Hepatocyte (in vitro differentiated cells): ENCODE measurements around the gene ZNF446. TPM values are rescaled to one million over a fixed set of nuclear protein-coding genes. Genes with fewer than 3 reads are reported as not detected.
"Not testable (repeated sequence)": the region's sequence is repeated elsewhere in the genome, so short reads cannot be mapped to it uniquely, and the experiment has no call there.

Experiments
- DNase-seq: peaks from one replicate; pipeline ENCODE4 v3.0.0-alpha.2; 2016; ENCODE audit warnings: low spot score
- H2AFZ ChIP-seq: fragments of 200-600 bp; sonication (generic); 2 replicates; pipeline ENCODE4 v1.6.0; 2016; ENCODE audit warnings: antibody characterized with exemption, mild to moderate bottlenecking
- H3K27ac ChIP-seq: fragments of 200-600 bp; sonication (generic); 2 replicates; pipeline ENCODE4 v1.5.1; 2016; ENCODE audit warnings: mild to moderate bottlenecking
- H3K27me3 ChIP-seq: fragments of 200-600 bp; sonication (generic); 2 replicates; pipeline ENCODE4 v1.6.1; 2016
- H3K36me3 ChIP-seq: fragments of 200-600 bp; sonication (generic); replicated peaks from 2 replicates; pipeline ENCODE4 v1.5.1; 2016; ENCODE audit warnings: low read depth; ENCODE audit not compliant: insufficient read depth
- H3K4me1 ChIP-seq: fragments of 200-600 bp; sonication (generic); 2 replicates; pipeline ENCODE4 v1.5.1; 2016; ENCODE audit warnings: mild to moderate bottlenecking, moderate library complexity; ENCODE audit not compliant: insufficient read depth
- H3K4me2 ChIP-seq: fragments of 200-600 bp; sonication (generic); 2 replicates; pipeline ENCODE4 v1.6.0; 2016
- H3K4me3 ChIP-seq: fragments of 200-600 bp; sonication (generic); 2 replicates; pipeline ENCODE4 v1.5.1; 2016; ENCODE audit warnings: mild to moderate bottlenecking
- H3K79me2 ChIP-seq: fragments of 200-600 bp; sonication (generic); 2 replicates; pipeline ENCODE4 v1.6.0; 2017; ENCODE audit warnings: mild to moderate bottlenecking
- H3K9me2 ChIP-seq: fragments of 200-600 bp; sonication (generic); replicated peaks from 2 replicates; pipeline ENCODE4 v1.6.0; 2017; ENCODE audit warnings: mild to moderate bottlenecking; ENCODE audit not compliant: insufficient read depth
- H3K9me3 ChIP-seq: fragments of 200-600 bp; sonication (generic); 2 replicates; pipeline ENCODE4 v1.5.1; 2016; ENCODE audit warnings: low read depth, mild to moderate bottlenecking
- H4K20me1 ChIP-seq: fragments of 200-600 bp; sonication (generic); 2 replicates; pipeline ENCODE4 v1.6.0; 2016; ENCODE audit warnings: mild to moderate bottlenecking; ENCODE audit not compliant: insufficient read depth, poor library complexity, severe bottlenecking
- EZH2 ChIP-seq: fragments of 200-600 bp; sonication (generic); IDR thresholded peaks from 2 replicates; pipeline ENCODE4 v1.6.1; 2016; ENCODE audit warnings: antibody characterized with exemption, mild to moderate bottlenecking, borderline replicate concordance
- EZH2phosphoT487 ChIP-seq: fragments of 200-600 bp; sonication (generic); IDR thresholded peaks from one replicate; pipeline ENCODE4 v1.6.1; 2018; ENCODE audit warnings: antibody characterized with exemption, mild to moderate bottlenecking, low read depth, moderate library complexity; ENCODE audit not compliant: unreplicated experiment, severe bottlenecking
- whole genome bisulfite sequencing: methylation state at CpG from one replicate; pipeline ENCODE4 v1.1.6; 2016; ENCODE audit warnings: low lambda C conversion rate; ENCODE audit errors: missing lambda C conversion rate; 5-methylcytosine and 5-hydroxymethylcytosine counted together
- polyA plus RNA-seq: library from polyadenylated mRNA; unstranded; fragments of >200 nt; fragmentation: Nextera tagmentation; extraction: Ambion mirVana; gene quantifications from 2 replicates; pipeline ENCODE4 v1.2.1, GENCODE V29; 2016
- total RNA-seq: library from RNA; depleted of rRNA; stranded (reverse); fragments of >200 nt; gene quantifications from 2 replicates; pipeline ENCODE4 v1.2.3, GENCODE V29; 2014
- TF ChIP-seq, protein P1 (sequence below): fragments of 200-600 bp; sonication (generic); IDR thresholded peaks from 2 replicates; pipeline ENCODE4 v1.5.1; 2016; ENCODE audit warnings: antibody characterized with exemption, mild to moderate bottlenecking; ENCODE audit not compliant: poor library complexity

The ZNF446 gene
- total and polyA plus RNA-seq, 2 experiments from 2014 or later, result 13.8 to 20.5 TPM

DNA sequence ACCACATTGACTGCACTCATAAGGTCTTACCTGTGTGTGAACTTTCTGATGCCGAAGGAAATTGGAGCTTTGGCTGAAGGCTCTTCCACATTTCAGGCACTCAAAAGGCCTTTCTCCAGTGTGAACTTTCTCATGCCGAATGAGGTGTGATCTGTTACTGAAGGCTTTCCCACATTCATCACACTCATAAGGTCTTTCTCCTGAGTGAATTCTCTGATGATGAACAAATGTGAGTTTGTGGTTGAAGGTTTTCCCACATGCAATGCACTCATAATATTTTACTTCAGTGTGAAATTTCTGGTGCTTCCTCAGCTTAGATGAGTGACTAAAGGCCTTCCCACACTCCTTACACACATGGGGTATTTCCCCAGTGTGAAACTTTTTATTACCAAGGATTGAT is 41.9 kb upstream of the ZNF446 start:
- TF ChIP-seq EZH2phosphoT487, result no peak
- TF ChIP-seq, protein P1, sequence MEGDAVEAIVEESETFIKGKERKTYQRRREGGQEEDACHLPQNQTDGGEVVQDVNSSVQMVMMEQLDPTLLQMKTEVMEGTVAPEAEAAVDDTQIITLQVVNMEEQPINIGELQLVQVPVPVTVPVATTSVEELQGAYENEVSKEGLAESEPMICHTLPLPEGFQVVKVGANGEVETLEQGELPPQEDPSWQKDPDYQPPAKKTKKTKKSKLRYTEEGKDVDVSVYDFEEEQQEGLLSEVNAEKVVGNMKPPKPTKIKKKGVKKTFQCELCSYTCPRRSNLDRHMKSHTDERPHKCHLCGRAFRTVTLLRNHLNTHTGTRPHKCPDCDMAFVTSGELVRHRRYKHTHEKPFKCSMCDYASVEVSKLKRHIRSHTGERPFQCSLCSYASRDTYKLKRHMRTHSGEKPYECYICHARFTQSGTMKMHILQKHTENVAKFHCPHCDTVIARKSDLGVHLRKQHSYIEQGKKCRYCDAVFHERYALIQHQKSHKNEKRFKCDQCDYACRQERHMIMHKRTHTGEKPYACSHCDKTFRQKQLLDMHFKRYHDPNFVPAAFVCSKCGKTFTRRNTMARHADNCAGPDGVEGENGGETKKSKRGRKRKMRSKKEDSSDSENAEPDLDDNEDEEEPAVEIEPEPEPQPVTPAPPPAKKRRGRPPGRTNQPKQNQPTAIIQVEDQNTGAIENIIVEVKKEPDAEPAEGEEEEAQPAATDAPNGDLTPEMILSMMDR, result no peak
- TF ChIP-seq EZH2, result no peak
- no peak for DNase-seq
- Histone ChIP-seq H3K9me2 (no peaks in the 10 kb centered on the region), H3K9me3 (peaks cover 12% of the 10 kb centered on the region), H3K36me3 (no peaks in the 10 kb centered on the region), H3K4me3 (no peak overlapping the region), H3K4me2 (no peak overlapping the region), H3K27me3 (no peaks in the 10 kb centered on the region), H2AFZ (no peak overlapping the region), H3K4me1 (no peaks in the 10 kb centered on the region), H3K79me2 (no peaks in the 10 kb centered on the region), H3K27ac (no peak overlapping the region), H4K20me1 (no peaks in the 10 kb centered on the region)
- 98% methylated on average over 2 of the region's 2 CpGs for WGBS

DNA sequence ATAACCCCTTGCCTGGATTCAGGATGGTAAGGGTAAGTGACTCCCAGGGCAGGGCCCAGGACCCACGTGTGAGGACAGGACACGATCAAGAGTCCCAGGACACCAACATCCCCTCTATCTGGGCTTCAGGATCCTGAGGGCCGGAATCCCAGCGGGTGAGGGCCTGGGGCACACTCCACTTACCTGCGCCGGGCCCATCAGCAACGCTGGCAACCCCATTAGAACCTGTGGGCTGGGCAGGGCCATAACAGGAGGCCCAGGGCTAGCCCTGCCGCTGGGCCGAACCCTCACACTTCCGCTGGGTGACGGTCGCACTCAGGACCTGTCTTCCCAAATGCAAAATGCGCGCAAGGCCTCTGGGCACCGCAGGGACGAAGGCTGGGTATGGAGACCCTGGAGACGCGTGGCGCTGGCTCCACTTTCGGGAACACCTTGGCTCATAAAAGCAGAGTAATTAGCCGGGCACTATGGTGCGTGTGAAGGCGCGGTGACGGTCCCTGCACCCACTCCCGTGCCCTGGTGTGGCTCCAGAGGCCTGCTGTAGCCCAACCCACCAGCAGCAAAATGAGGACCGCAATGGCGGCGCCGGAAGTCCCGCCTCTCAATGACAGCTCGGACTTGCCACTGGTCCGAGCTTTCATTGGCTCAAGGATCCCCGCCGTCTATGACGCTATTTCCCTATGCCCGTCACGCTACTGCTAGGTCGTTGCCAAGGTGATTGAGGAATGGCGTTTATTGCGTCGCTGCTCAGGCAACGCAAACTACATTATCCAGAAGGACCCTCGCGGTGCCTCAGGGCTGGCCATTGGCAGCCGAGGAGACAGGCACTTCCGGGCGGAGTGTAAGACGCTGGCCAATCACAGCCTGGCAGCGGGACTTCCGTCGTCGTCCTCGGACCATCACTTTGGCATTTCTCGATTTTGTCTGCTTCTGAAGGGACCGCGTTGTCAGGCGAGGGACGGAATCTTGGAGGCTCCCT is 36.3 kb upstream of the ZNF446 start, which contains the start of gene ZNF132:
Gene ZNF132 (minus strand): TSS at position 578 of the 979 bp plus-strand sequence. CDS start 332 bp downstream, at position 246.
- no peaks in the 10 kb centered on the region for H3K36me3 ChIP-seq
- H3K4me3 ChIP-seq, result peak within 1 kb of the TSS; percentile 53
- H4K20me1 ChIP-seq, result no peaks in the 10 kb centered on the region
- no peaks in the 10 kb centered on the region for H3K27me3 ChIP-seq
- peak within 1 kb of the TSS; percentile 56 for H3K27ac ChIP-seq
- peaks cover 5% of the 10 kb centered on the region for H3K4me1 ChIP-seq
- TF ChIP-seq EZH2 (no peak), EZH2phosphoT487 (no peak)
- TF ChIP-seq, protein P1, result no peak
- H3K4me2 ChIP-seq, result peak within 1 kb of the TSS; percentile 83
- peak; percentile 91 for DNase-seq
- H3K9me3 ChIP-seq, result no peaks in the 10 kb centered on the region
- 37% methylated on average over 56 of the region's 59 CpGs for WGBS
- no peaks in the 10 kb centered on the region for H3K79me2 ChIP-seq
- H2AFZ ChIP-seq, result peak within 1 kb of the TSS; percentile 55
- no peaks in the 10 kb centered on the region for H3K9me2 ChIP-seq

DNA sequence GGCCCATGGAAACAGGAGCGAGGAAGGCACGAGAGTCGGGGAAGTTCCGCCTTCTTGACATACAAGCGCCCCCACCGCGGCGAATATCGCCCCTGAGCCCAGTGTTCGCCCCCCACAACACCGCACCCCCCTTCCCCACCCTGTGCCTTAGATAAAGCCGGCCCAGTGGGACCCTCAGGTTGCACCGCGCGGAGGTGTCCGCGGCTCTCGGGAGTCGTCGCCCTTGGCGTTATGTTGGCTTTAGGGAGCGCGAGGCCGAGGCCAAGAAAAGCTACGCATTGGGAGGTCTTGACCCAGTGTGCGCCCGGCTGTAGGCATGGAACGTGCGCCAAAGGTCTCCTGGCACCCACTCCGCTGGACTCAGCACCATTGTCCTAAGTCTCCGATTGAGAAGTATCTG is 35.6 kb upstream of the ZNF446 start:
- Histone ChIP-seq H3K4me2 (peak overlapping the region; percentile 83), H3K27ac (peak overlapping the region; percentile 13), H4K20me1 (no peaks in the 10 kb centered on the region), H3K4me1 (peaks cover 5% of the 10 kb centered on the region), H3K36me3 (no peaks in the 10 kb centered on the region), H3K9me3 (no peaks in the 10 kb centered on the region), H3K79me2 (no peaks in the 10 kb centered on the region), H2AFZ (peak overlapping the region; percentile 44), H3K4me3 (peak overlapping the region; percentile 12), H3K9me2 (no peaks in the 10 kb centered on the region), H3K27me3 (no peaks in the 10 kb centered on the region)
- 89% methylated on average over 20 of the region's 31 CpGs for WGBS
- no peak for DNase-seq
- TF ChIP-seq EZH2 (no peak), EZH2phosphoT487 (no peak)
- TF ChIP-seq, protein P1, result no peak

DNA sequence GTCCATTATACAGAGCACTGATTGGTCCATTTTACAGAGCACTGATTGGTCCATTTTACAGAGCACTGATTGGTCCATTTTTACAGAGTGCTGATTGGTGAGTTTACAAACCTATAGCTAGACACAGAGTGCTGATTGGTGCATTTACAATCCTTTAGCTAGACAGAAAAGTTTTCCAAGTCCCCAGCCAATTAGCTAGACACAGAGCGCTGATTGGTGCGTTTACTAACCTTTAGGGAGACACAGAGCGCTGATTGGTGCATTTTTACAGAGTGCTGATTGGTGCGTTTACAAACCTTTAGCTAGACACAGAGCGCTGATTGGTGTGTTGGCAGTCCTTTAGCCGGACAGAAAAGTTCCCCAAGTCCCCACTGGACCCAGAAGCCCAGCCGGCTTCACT is 33.2 kb upstream of the ZNF446 start:
- H3K4me1 ChIP-seq, H4K20me1 ChIP-seq, H2AFZ ChIP-seq, H3K36me3 ChIP-seq, H3K79me2 ChIP-seq, DNase-seq, H3K27ac ChIP-seq, H3K4me3 ChIP-seq, H3K9me2 ChIP-seq, H3K9me3 ChIP-seq, H3K27me3 ChIP-seq, H3K4me2 ChIP-seq: not testable (repeated sequence)
- 73% methylated on average over 7 of the region's 7 CpGs for WGBS

DNA sequence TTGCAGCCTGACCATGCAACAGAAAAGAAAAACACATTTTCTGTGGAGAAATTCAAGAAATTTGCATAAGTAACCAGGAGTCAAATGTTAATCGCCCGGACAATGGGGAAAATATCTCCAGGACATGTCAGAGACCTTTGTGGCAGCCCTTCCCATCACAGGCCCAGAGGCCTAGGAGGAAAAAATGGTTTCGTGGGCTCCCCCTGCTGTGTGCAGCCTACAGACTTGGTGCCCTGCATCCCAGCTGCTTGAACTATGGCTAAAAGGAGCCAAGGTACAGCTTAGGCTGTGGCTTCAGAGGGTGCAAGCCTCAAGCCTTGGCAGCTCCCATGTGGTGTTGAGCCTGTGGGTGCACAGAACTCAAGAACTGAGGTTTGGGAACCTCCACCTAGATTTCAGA is 27.3 kb upstream of the ZNF446 start:
- not testable (repeated sequence) for H3K4me3 ChIP-seq, H3K4me1 ChIP-seq, H3K27me3 ChIP-seq, H3K9me2 ChIP-seq, H4K20me1 ChIP-seq, H2AFZ ChIP-seq, H3K4me2 ChIP-seq, H3K9me3 ChIP-seq, H3K27ac ChIP-seq, DNase-seq, H3K36me3 ChIP-seq, H3K79me2 ChIP-seq
- WGBS, result 82% methylated on average over 3 of the region's 3 CpGs

DNA sequence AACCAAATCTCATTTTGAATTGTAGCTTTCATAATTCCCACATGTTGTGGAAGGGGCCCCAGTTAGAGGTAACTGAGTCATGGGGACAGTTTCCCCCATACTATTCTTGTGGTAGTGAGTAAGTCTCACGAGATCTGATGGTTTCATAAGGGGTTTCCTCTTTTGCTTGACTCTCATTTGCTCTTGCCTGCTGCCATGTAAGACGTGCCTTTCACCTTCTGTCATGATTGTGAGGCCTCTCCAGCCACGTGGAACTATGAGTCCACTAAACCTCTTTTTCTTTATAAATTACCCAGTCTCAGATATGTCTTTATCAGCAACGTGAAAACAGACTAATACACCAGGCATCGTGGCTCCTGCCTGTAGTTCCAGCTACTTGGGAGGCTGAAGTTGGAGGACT is 26.2 kb upstream of the ZNF446 start:
- H3K27ac ChIP-seq, H3K9me2 ChIP-seq, H3K36me3 ChIP-seq, DNase-seq, H3K27me3 ChIP-seq, H3K79me2 ChIP-seq, H3K9me3 ChIP-seq, H2AFZ ChIP-seq, H3K4me1 ChIP-seq, H3K4me3 ChIP-seq, H3K4me2 ChIP-seq, H4K20me1 ChIP-seq: not testable (repeated sequence)
- 60% methylated on average over 5 of the region's 5 CpGs for WGBS
